ENCODE data around the gene ZNF865. TPM values are rescaled to one million over a fixed set of nuclear protein-coding genes. Genes with fewer than 3 reads are reported as not detected.

Gene ZNF865
- total and polyA plus RNA-seq, 2 of the 4 experiments (the other 2 are of a cell fraction) = under 0.01 to 4.6 TPM

DNA sequence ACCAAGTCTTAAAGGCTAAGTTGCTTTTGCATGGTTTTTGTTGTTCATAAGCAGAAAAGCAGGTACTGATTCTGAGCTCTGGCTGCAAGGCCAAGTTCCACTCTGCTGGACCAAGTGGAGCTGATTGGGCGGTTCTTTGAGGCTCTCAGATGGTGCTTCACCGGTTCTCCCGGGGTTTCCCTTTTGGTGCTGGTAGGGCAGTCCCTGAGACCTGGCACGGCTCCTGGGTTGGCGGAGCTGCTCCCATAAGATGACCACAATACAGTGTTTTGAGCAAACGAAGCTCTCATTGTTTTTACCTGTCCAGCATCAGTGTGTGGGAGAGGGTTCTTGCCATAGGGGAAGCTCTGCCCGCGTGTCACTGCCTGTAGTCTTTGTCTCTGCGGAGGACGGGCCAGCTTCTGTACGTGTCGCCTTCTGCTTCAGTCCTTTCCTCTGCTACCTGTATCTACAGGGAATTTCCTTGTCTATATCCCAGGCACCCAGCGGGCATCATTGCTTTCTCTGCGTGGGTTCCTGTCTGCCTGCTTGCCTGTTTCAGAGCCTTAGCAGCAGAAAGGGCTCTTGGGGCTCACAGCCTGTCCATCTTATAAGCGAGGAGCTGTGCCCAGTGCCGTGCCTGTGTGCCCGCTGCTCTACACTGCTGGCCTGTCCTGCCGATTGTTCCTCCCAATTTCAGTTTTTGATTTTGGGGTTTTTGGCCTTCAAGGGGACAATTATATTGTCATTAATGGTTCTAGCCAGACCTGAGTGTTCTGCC is 51.7 kb downstream of the ZNF865 start:
- no peak overlapping the region for H2AFZ ChIP-seq (replicated peaks; ENCODE audit: low read length, poor library complexity)
- ChIA-PET CTCF (interaction anchor here (1.3 kb wide), 1 partner anchor 14 kb away, joined by 5 read pairs; no protein-coding TSS in a partner anchor), POLR2A (ENCODE audit: unreplicated experiment) (no interaction called here)
- peaks cover 0 to 28% of the 10 kb centered on the region in 2 experiments; a peak in 3 of 4 replicates for H3K79me1 ChIP-seq (ENCODE audit: low read depth in 1 of 2, low read length in 2 of 2)
- no TSS peak for BruUV-seq (replicated peaks)
- no peak overlapping the region for H3K18ac ChIP-seq (ENCODE audit: low read depth, low read length)
- peak overlapping the region; percentile 79; the same call in 1 of the 2 replicates for H3K4me3 ChIP-seq (ENCODE audit: insufficient read depth, low read depth, low read length)
- peak overlapping the region; percentile 70 for H3K23ac ChIP-seq (ENCODE audit: low read depth, low read length)
- no peak overlapping the region for H3K14ac ChIP-seq (replicated peaks; ENCODE audit: low read depth, low read length)
- ATAC-seq (ENCODE audit: low read depth) = no peak
- H4K20me1 ChIP-seq (ENCODE audit: insufficient read depth, low read length) = peaks cover 75% of the 10 kb centered on the region
- no peak overlapping the region for H3K4ac ChIP-seq (ENCODE audit: low read depth, low read length)
- no peak overlapping the region for H2AK9ac ChIP-seq (replicated peaks; ENCODE audit: low read depth, low read length, poor library complexity)
- no peak overlapping the region for H4K91ac ChIP-seq (ENCODE audit: insufficient read depth, low read depth, low read length)
- no peaks in the 10 kb centered on the region for H3K9me3 ChIP-seq (ENCODE audit: control insufficient read depth, insufficient read depth, low read length)
- 63% methylated on average over 9 of the region's 18 CpGs; no CpG with 5 or more reads in 1 of the 2 experiments for WGBS, 2 experiments (ENCODE audit: extremely low coverage in 2 of 2, insufficient read length in 1 of 2)
- H3K9me1 ChIP-seq (ENCODE audit: insufficient read depth, low read length) = peaks cover 13% of the 10 kb centered on the region
- no peak overlapping the region for H3K56ac ChIP-seq (ENCODE audit: extremely low read depth, insufficient read depth, low read length)
- H3K4me2 ChIP-seq (ENCODE audit: low read depth, low read length) = peak overlapping the region; percentile 92
- DNase-seq = no peak
- H2BK5ac ChIP-seq (ENCODE audit: low read depth, low read length, poor library complexity, severe bottlenecking) = no peak overlapping the region
- no peak overlapping the region for H2BK120ac ChIP-seq (ENCODE audit: low read depth, low read length)
- H4K8ac ChIP-seq (ENCODE audit: low read depth in 2 of 2, low read length in 2 of 2) = no peak overlapping the region
- no peak overlapping the region for H2BK20ac ChIP-seq (ENCODE audit: low read depth, low read length)
- intact Hi-C loops (cut with micrococcal nuclease) (no loop called here), in situ Hi-C loops (cut with MboI; ENCODE audit: low sequenced_read_pairs) (loop anchor here (25.0 kb wide), 2 partner anchors 1195 to 1520 kb away; partner anchors contain the start of genes CDC42EP5, CNOT3 and LENG9), dilution Hi-C loops (cut with HindIII; ENCODE audit: low sequenced_read_pairs, unreplicated experiment) (no loop called here)
- peaks cover 10% of the 10 kb centered on the region for H3K4me1 ChIP-seq (ENCODE audit: control insufficient read depth, insufficient read depth, low read length)
- H3K27ac ChIP-seq (ENCODE audit: insufficient read depth, low read length) = no peak overlapping the region
- H4K5ac ChIP-seq (ENCODE audit: low read depth, low read length) = no peak overlapping the region
- H2AK5ac ChIP-seq (ENCODE audit: low read depth, low read length) = no peak overlapping the region
- no peaks in the 10 kb centered on the region for H3K27me3 ChIP-seq (ENCODE audit: control insufficient read depth, insufficient read depth, low read length)
- 0 out of 2 replicates have a peak overlapping the region, but pooled peaks have one; percentile 11 for H3K9ac ChIP-seq (ENCODE audit: low read depth, low read length)
- no peak overlapping the region for H2BK15ac ChIP-seq (ENCODE audit: low read depth, low read length)
- TF ChIP-seq MAFK (IDR thresholded peaks at IDR 0.05; ENCODE audit: low read depth, low read length) (no peak), FOS (IDR thresholded peaks at IDR 0.05; ENCODE audit: low read depth, low read length) (no peak), SMC3 (IDR thresholded peaks at IDR 0.05; ENCODE audit: low read depth, low read length) (no peak), NFE2L2 (IDR thresholded peaks at IDR 0.05; ENCODE audit: low read depth, low read length) (no peak), RCOR1 (IDR thresholded peaks at IDR 0.05; ENCODE audit: insufficient replicate concordance, low read length) (no peak), CHD1 (IDR thresholded peaks at IDR 0.05; ENCODE audit: low read depth, low read length) (no peak), POLR2A (IDR thresholded peaks at IDR 0.05; ENCODE audit: low read depth, low read length) (no peak), RFX5 (IDR thresholded peaks at IDR 0.05; ENCODE audit: low read depth, low read length) (no peak), MXI1 (IDR thresholded peaks at IDR 0.05; ENCODE audit: borderline replicate concordance, low read depth, low read length) (no peak), CEBPB (IDR thresholded peaks at IDR 0.05; ENCODE audit: low read depth, low read length) (no peak), BHLHE40 (IDR thresholded peaks at IDR 0.05; ENCODE audit: low read depth, low read length) (no peak), MAZ (IDR thresholded peaks at IDR 0.05; ENCODE audit: borderline replicate concordance, low read depth, low read length) (no peak), RAD21 (IDR thresholded peaks at IDR 0.05; ENCODE audit: low read length) (no peak)
- TF ChIP-seq, protein P1, sequence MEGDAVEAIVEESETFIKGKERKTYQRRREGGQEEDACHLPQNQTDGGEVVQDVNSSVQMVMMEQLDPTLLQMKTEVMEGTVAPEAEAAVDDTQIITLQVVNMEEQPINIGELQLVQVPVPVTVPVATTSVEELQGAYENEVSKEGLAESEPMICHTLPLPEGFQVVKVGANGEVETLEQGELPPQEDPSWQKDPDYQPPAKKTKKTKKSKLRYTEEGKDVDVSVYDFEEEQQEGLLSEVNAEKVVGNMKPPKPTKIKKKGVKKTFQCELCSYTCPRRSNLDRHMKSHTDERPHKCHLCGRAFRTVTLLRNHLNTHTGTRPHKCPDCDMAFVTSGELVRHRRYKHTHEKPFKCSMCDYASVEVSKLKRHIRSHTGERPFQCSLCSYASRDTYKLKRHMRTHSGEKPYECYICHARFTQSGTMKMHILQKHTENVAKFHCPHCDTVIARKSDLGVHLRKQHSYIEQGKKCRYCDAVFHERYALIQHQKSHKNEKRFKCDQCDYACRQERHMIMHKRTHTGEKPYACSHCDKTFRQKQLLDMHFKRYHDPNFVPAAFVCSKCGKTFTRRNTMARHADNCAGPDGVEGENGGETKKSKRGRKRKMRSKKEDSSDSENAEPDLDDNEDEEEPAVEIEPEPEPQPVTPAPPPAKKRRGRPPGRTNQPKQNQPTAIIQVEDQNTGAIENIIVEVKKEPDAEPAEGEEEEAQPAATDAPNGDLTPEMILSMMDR (conservative IDR thresholded peaks at IDR 0.05; ENCODE audit: low read depth, low read length) = no peak
- TF ChIP-seq, protein P2, sequence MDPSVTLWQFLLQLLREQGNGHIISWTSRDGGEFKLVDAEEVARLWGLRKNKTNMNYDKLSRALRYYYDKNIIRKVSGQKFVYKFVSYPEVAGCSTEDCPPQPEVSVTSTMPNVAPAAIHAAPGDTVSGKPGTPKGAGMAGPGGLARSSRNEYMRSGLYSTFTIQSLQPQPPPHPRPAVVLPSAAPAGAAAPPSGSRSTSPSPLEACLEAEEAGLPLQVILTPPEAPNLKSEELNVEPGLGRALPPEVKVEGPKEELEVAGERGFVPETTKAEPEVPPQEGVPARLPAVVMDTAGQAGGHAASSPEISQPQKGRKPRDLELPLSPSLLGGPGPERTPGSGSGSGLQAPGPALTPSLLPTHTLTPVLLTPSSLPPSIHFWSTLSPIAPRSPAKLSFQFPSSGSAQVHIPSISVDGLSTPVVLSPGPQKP (IDR thresholded peaks at IDR 0.05; ENCODE audit: borderline replicate concordance, low read depth, low read length) = no peak
- H3K36me3 ChIP-seq (ENCODE audit: control insufficient read depth, insufficient read depth, low read length) = peaks cover 30% of the 10 kb centered on the region

Measured in IMR-90 (cell line).